Mucosa of descending colon (tissue), 3 donors: ENCODE measurements around the gene RAD23A. TPM values are rescaled to one million over a fixed set of nuclear protein-coding genes. Genes with fewer than 3 reads are reported as not detected.

Experiments used
- ATAC-seq: fragments of 200-7000 bp; cut with Tn5 transposase; one replicate; pipeline ENCODE4 v1.9.1; 2020; ENCODE audit warnings: mild to moderate bottlenecking, moderate library complexity
- DNase-seq, 3 donors: peaks; one replicate each; pipeline ENCODE4 v3.0.0-alpha.2; 2020
- H3K36me3 ChIP-seq: fragments of 200-600 bp; one replicate; pipeline ENCODE4 v1.8.0; 2021; ENCODE audit warnings: low read depth, mild to moderate bottlenecking
- H3K4me1 ChIP-seq: fragments of 200-600 bp; one replicate; pipeline ENCODE4 v1.8.0; 2021; ENCODE audit warnings: low read depth, mild to moderate bottlenecking
- H3K4me3 ChIP-seq: fragments of 200-600 bp; one replicate; pipeline ENCODE4 v1.8.0; 2021; ENCODE audit warnings: mild to moderate bottlenecking
- H3K9me3 ChIP-seq: fragments of 200-600 bp; one replicate; pipeline ENCODE4 v1.8.0; 2021; ENCODE audit warnings: mild to moderate bottlenecking
- intact Hi-C, 2 donors: fragments of 100-400 bp; cut with DNase I in 1 of 2; cut with micrococcal nuclease in 1 of 2; formaldehyde crosslinking; loops; one replicate each; pipeline versions ENCODE4 v1.11.0 to v1.11.1; 2022; cut with DNase I, micrococcal nuclease
- total RNA-seq, 3 donors: library from RNA; stranded (reverse); fragmentation: NEBNext Ultra II Directional in 2 of 3; extraction: Animal tissue kit (Norgen Biotek cat#: 25700) in 2 of 3; gene quantifications; one replicate each; pipeline versions ENCODE4 v1.2.1 to v1.2.4, GENCODE V29; 2021 to 2023
- TF ChIP-seq, protein P1 (sequence below): fragments of 200-600 bp; IDR thresholded peaks from one replicate; pipeline ENCODE4 v1.8.0; 2022; ENCODE audit warnings: antibody characterized with exemption, mild to moderate bottlenecking
- donor health status: DM: no; HTN: no; CAD: no; lungs with moderate emphysema.
- donor health status: DM: no; HTN: no; CAD: no.
- donor health status: DM: no; HTN: yes; CAD: no.

Gene RAD23A
- total RNA-seq, 3 donors from 2014 or later: 76.4 to 117 (median 81.4) TPM

DNA sequence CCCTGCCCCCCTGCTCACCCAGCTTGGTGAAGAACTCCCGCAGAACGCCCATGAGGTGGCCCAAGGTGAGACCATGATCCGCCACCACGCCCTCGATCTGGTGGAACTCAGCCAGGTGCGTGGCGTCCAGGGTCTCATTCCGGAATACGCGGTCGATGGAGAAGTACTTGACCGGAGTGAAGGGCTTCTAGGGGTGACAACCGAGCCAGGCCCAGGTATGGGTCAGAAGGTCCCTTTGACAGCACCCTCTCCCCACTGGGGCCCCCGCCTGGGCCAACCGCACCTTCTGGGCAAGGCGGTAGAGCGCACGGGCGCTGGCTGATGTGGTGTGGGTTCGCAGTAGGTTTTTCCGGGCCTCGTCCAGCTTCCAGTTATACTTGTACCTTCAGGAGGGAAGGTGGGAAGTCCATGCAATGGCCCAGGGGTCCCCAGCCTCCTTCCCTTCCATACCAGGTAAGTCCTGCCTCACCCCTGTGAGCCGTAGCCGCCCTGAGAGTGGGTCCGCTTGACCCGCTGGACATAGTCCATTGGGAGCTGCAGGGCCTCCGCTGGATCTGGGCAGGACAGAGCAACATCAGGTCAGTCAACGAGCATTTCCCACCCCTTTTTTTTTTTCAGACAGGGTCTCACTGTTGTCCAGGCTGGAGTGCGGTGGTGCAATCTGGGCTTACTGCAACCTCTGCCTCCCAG is 20.9 kb upstream of the RAD23A start:
- no peaks in the 10 kb centered on the region for H3K4me1 ChIP-seq
- DNase-seq (no peak), ATAC-seq (no peak)
- TF ChIP-seq, protein P1, sequence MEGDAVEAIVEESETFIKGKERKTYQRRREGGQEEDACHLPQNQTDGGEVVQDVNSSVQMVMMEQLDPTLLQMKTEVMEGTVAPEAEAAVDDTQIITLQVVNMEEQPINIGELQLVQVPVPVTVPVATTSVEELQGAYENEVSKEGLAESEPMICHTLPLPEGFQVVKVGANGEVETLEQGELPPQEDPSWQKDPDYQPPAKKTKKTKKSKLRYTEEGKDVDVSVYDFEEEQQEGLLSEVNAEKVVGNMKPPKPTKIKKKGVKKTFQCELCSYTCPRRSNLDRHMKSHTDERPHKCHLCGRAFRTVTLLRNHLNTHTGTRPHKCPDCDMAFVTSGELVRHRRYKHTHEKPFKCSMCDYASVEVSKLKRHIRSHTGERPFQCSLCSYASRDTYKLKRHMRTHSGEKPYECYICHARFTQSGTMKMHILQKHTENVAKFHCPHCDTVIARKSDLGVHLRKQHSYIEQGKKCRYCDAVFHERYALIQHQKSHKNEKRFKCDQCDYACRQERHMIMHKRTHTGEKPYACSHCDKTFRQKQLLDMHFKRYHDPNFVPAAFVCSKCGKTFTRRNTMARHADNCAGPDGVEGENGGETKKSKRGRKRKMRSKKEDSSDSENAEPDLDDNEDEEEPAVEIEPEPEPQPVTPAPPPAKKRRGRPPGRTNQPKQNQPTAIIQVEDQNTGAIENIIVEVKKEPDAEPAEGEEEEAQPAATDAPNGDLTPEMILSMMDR: no peak
- H3K36me3 ChIP-seq: peaks cover 7% of the 10 kb centered on the region
- no peaks in the 10 kb centered on the region for H3K9me3 ChIP-seq
- no peak overlapping the region for H3K4me3 ChIP-seq
- intact Hi-C loops: no loop called here

DNA sequence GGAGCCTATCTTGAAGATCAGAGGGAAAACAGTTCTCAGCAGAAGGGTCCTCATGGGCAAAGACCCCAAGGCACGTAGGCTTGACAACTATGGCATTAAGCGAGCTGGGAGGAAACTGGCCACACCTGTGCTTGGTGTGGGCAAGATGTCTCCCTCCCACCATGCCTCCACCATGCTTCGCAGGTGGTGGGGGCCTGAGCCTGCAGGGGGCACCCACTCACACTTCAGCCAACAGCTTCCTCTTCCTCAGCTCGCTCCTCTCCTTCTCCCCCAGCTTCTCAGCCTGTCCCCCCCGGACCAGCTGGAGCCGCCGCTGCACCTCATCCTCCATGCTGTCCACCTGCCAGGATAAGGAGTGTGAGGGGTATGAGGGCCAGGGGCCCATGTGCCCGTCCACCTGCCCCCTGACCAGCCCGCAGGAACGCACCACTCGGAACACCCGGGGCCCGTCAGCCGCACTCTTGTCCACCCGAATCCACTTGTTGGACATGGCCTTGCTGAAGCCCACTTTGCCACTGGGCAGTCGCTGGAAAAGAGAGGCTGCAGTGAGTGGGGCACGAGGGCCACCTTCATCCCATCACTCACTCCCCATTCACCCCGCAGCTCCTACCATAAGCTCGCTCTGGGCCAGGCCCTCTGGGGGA is 15.5 kb upstream of the RAD23A start:
- TF ChIP-seq, protein P1: no peak
- intact Hi-C loops: no loop called here
- no peak for ATAC-seq
- Histone ChIP-seq H3K36me3 (no peaks in the 10 kb centered on the region), H3K4me1 (peaks cover 8% of the 10 kb centered on the region), H3K9me3 (no peaks in the 10 kb centered on the region), H3K4me3 (no peak overlapping the region)
- DNase-seq: no peak

DNA sequence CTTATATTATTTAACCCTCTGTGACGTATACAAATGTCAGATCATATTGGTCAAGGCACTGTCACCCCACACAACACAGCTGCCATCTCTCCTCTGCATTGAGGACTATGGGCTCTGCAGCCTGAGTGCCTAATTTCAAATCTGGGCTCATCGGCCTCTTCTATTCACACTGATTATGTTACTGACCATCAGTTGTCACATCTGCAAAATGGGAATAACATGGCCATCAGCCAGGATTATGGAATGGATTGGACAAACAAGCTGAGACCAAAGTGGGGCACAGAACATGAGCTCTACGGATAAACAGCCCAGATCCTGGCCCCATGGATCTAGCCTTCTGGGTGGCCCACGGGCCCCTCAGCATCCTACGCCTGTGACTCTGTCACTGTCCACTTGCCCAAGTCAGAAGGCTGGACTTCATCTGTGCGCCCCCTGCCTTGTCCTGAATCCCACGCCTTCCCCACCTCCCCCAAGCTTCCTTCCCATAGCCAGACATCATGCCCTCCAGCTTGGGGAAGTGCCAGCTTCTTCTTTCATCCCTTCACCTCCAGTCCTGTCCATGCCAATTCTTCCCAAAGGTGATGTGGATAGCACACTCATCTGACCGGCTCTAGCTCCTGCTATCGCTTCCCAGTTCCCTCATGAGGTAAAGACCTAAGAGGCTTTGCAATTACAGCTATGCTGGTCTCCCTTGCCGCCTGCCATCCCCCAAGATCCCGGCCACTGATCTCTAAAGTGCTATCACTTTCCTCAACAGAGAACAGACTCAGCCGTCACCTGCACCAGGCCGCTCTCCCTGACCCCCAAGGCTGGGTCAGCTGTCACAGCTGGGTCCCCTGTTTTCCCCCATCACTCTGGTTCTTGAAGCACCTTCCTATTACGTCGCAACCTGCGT is 13.0 kb upstream of the RAD23A start:
- intact Hi-C loops: no loop called here
- ATAC-seq: no peak
- H3K4me3 ChIP-seq: peak overlapping the region; percentile 82
- TF ChIP-seq, protein P1: no peak
- H3K9me3 ChIP-seq: no peaks in the 10 kb centered on the region
- H3K36me3 ChIP-seq: no peaks in the 10 kb centered on the region
- DNase-seq: no peak
- H3K4me1 ChIP-seq: peaks cover 10% of the 10 kb centered on the region

DNA sequence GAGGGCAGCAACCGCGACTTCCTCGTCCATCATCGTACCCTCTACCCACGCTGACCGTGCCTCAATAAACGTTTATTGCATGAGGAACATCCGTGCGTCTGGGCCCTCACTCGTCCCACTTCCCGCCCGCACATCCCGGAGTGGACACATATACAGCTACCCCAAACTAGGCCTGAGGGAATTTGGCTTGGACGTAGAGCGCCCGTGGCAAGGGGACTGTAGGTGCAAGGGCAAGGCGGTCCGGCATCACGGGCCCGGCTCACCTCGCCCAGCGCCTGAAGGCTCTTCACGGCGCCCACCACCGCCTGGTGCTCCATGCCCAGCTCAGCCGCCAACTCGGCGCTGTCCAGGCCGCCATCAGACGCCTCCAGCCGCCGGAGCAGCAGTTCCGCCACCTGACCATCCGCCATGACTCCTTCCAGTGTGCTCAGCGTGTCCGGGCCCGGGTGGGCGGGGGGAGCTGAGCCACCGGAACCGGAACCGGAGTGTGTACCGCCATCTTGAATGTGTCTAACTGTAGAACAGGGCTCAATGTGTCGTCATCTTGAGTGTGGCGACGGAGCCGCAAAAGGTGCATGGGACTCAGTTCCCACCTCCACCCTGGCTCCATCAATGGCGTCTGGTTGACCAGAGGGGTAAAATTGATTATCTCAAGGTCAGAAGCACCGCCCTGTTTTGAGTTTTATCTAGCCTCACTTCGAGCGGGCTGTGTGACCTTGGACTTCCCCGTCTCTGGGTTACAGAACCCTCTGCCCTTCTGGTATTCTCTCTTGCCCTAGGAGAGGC is 12.2 kb upstream of the RAD23A start, which contains the start of gene FARSA:
FARSA (minus strand) TSS at position 425 of the 786 bp plus-strand sequence; CDS start at position 410, 15 bp downstream.
- ATAC-seq: peak; percentile 85
- DNase-seq: peak; percentile 93 to 96 (median 95)
- Histone ChIP-seq H3K4me3 (peak within 1 kb of the TSS; percentile 82), H3K4me1 (peaks cover 13% of the 10 kb centered on the region), H3K36me3 (no peaks in the 10 kb centered on the region), H3K9me3 (no peaks in the 10 kb centered on the region)
- TF ChIP-seq, protein P1: no peak
- intact Hi-C loops: no loop called here

DNA sequence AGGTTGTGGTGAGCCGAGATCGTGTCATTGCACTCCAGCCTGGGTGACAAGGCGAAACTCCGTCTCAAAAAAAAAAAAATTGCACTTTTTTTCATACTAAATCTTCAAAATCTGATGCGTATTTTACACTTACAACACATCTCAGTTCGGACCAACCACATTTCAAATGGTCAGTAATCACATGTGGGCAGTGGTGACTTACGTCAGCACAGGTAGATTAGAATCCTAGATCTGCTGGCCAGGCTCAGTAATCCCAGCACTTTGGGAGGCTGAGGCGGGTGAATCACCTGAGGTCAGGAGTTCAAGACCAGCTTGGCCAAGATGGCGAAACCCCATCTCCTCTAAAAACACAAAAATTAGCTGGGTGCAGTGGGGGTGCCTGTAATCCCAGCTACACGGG is 10.6 kb upstream of the RAD23A start:
- intact Hi-C loops: no loop called here
- TF ChIP-seq, protein P1: no peak
- DNase-seq: no peak
- H3K4me3 ChIP-seq: no peak overlapping the region
- no peaks in the 10 kb centered on the region for H3K36me3 ChIP-seq
- H3K4me1 ChIP-seq: peaks cover 20% of the 10 kb centered on the region
- no peaks in the 10 kb centered on the region for H3K9me3 ChIP-seq
- ATAC-seq: no peak
